C4-2B (cell line): Measurements from ENCODE around the gene MS4A5.

Source experiments
- CTCF ChIP-seq: fragments of 450-650 bp; conservative IDR thresholded peaks from 2 replicates; pipeline ENCODE4 v1.5.1; 2017; ENCODE audit warnings: mild to moderate bottlenecking
- ZFX ChIP-seq: fragments of 450-650 bp; IDR thresholded peaks from 2 replicates; pipeline ENCODE4 v1.6.1; 2017

GRCh38 chr11:60394666-60395380 is 34.5 kb upstream of the MS4A5 start:
- TF ChIP-seq CTCF (no peak), ZFX (no peak)
